ENCODE measurements around the gene TAOK2. TPM values are rescaled to one million over a fixed set of nuclear protein-coding genes. Genes with fewer than 3 reads are reported as not detected.

Gene TAOK2
- total and polyA plus RNA-seq, 2 of the 13 experiments (the other 11 are each of a cell fraction or from before 2014, with no cell fraction given), result 17.4 to 43.2 TPM

- TF ChIP-seq HOXA9 (CRISPR knock-in tag; IDR thresholded peaks at IDR 0.05; ENCODE audit: borderline replicate concordance) (no peak), ZNF574 (CRISPR knock-in tag; IDR thresholded peaks at IDR 0.05) (0 out of 2 replicates have a peak, but pooled peaks have one; percentile 45), MYC (CRISPR knock-in tag; IDR thresholded peaks at IDR 0.05; ENCODE audit: borderline replicate concordance) (0 out of 2 replicates have a peak, but pooled peaks have one; percentile 41), SCMH1 (CRISPR knock-in tag; IDR thresholded peaks at IDR 0.05; ENCODE audit: borderline replicate concordance) (no peak), ZNF263 (CRISPR knock-in tag; IDR thresholded peaks at IDR 0.05) (0 out of 2 replicates have a peak, but pooled peaks have one; percentile 27), ZBTB4 (CRISPR knock-in tag; IDR thresholded peaks at IDR 0.05; ENCODE audit: borderline replicate concordance) (no peak), YY1 (IDR thresholded peaks at IDR 0.05; ENCODE audit: insufficient read depth, insufficient replicate concordance, low read depth, low read length) (peak; percentile 57), RCOR2 (CRISPR knock-in tag; IDR thresholded peaks at IDR 0.05) (no peak), ZNF670 (CRISPR knock-in tag; IDR thresholded peaks at IDR 0.05; ENCODE audit: borderline replicate concordance) (no peak), FOSL2 (CRISPR knock-in tag; IDR thresholded peaks at IDR 0.05) (peak; percentile 30; the same call in 1 of the 2 replicates)
- TF ChIP-seq, protein P1, sequence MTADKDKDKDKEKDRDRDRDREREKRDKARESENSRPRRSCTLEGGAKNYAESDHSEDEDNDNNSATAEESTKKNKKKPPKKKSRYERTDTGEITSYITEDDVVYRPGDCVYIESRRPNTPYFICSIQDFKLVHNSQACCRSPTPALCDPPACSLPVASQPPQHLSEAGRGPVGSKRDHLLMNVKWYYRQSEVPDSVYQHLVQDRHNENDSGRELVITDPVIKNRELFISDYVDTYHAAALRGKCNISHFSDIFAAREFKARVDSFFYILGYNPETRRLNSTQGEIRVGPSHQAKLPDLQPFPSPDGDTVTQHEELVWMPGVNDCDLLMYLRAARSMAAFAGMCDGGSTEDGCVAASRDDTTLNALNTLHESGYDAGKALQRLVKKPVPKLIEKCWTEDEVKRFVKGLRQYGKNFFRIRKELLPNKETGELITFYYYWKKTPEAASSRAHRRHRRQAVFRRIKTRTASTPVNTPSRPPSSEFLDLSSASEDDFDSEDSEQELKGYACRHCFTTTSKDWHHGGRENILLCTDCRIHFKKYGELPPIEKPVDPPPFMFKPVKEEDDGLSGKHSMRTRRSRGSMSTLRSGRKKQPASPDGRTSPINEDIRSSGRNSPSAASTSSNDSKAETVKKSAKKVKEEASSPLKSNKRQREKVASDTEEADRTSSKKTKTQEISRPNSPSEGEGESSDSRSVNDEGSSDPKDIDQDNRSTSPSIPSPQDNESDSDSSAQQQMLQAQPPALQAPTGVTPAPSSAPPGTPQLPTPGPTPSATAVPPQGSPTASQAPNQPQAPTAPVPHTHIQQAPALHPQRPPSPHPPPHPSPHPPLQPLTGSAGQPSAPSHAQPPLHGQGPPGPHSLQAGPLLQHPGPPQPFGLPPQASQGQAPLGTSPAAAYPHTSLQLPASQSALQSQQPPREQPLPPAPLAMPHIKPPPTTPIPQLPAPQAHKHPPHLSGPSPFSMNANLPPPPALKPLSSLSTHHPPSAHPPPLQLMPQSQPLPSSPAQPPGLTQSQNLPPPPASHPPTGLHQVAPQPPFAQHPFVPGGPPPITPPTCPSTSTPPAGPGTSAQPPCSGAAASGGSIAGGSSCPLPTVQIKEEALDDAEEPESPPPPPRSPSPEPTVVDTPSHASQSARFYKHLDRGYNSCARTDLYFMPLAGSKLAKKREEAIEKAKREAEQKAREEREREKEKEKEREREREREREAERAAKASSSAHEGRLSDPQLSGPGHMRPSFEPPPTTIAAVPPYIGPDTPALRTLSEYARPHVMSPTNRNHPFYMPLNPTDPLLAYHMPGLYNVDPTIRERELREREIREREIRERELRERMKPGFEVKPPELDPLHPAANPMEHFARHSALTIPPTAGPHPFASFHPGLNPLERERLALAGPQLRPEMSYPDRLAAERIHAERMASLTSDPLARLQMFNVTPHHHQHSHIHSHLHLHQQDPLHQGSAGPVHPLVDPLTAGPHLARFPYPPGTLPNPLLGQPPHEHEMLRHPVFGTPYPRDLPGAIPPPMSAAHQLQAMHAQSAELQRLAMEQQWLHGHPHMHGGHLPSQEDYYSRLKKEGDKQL (CRISPR knock-in tag; IDR thresholded peaks at IDR 0.05; ENCODE audit: low read depth), result no peak
- TF ChIP-seq, protein P2, sequence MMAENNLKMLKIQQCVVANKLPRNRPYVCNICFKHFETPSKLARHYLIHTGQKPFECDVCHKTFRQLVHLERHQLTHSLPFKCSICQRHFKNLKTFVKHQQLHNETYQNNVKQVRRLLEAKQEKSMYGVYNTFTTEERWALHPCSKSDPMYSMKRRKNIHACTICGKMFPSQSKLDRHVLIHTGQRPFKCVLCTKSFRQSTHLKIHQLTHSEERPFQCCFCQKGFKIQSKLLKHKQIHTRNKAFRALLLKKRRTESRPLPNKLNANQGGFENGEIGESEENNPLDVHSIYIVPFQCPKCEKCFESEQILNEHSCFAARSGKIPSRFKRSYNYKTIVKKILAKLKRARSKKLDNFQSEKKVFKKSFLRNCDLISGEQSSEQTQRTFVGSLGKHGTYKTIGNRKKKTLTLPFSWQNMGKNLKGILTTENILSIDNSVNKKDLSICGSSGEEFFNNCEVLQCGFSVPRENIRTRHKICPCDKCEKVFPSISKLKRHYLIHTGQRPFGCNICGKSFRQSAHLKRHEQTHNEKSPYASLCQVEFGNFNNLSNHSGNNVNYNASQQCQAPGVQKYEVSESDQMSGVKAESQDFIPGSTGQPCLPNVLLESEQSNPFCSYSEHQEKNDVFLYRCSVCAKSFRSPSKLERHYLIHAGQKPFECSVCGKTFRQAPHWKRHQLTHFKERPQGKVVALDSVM (CRISPR knock-in tag; IDR thresholded peaks at IDR 0.05), result no peak
Observed at GRCh38 chr16:30005341-30006094, 31.9 kb downstream of the TAOK2 start (continued).

Data from HepG2 (cell line).